PC-9 (cell line): ENCODE measurements around the gene TRAPPC11. TPM values are rescaled to one million over a fixed set of nuclear protein-coding genes. Genes with fewer than 3 reads are reported as not detected.
A peak's percentile ranks its signal among the peaks of the same experiment; 100 is the strongest.

Experiments
- BruUV-seq: library from RNA; stranded (reverse); fragments of 400-500 nt; replicated peaks from 2 replicates; lab custom pipeline; 2021; lab: Mats Ljungman, UMichigan
- CTCF ChIA-PET: fragments of 300-600 bp; sonication (Branson Sonifier 250); formaldehyde crosslinking; loops from one replicate; lab custom pipeline; 2022; ENCODE audit warnings: antibody characterized with exemption; lab: Charles Lee
- POLR2A ChIA-PET: fragments of 300-600 bp; sonication (Branson Sonifier 250); formaldehyde crosslinking; loops from one replicate; lab custom pipeline; 2022; ENCODE audit warnings: antibody characterized with exemption; ENCODE audit not compliant: unreplicated experiment; lab: Charles Lee
- DNase-seq, 2 experiments: peaks; one replicate each; pipeline versions ENCODE4 v3.0.0 to v3.0.0-alpha.2; 2015 to 2022; ENCODE audit warnings: mixed read lengths in 1 of 2
- H2AFZ ChIP-seq: fragments of 200-600 bp; sonication (generic); 2 replicates; pipeline ENCODE4 v1.8.1; 2017; ENCODE audit warnings: antibody characterized with exemption
- H3F3A ChIP-seq: fragments of 200-600 bp; sonication (generic); 2 replicates; pipeline ENCODE4 v1.8.1; 2017; ENCODE audit warnings: antibody characterized with exemption, mild to moderate bottlenecking, low read depth; ENCODE audit not compliant: insufficient read depth
- H3K27ac ChIP-seq: fragments of 200-600 bp; sonication (generic); 2 replicates; pipeline ENCODE4 v1.6.1; 2016; ENCODE audit warnings: mixed run types
- H3K27me3 ChIP-seq: fragments of 200-600 bp; sonication (generic); 2 replicates; pipeline ENCODE4 v1.6.1; 2016; ENCODE audit warnings: low read depth, mixed run types; ENCODE audit not compliant: insufficient read depth
- H3K36me3 ChIP-seq: fragments of 200-600 bp; sonication (generic); 2 replicates; pipeline ENCODE4 v1.6.1; 2016; ENCODE audit warnings: low read depth, mixed run types
- H3K4me1 ChIP-seq: fragments of 200-600 bp; sonication (generic); replicated peaks from 2 replicates; pipeline ENCODE4 v1.6.1; 2016; ENCODE audit warnings: mixed run types; ENCODE audit not compliant: insufficient read depth
- H3K4me2 ChIP-seq: fragments of 200-600 bp; sonication (generic); 2 replicates; pipeline ENCODE4 v1.6.1; 2017; ENCODE audit warnings: mixed run types
- H3K4me3 ChIP-seq: fragments of 200-600 bp; sonication (generic); 2 replicates; pipeline ENCODE4 v1.6.1; 2016; ENCODE audit warnings: mixed run types
- H3K79me2 ChIP-seq: fragments of 200-600 bp; sonication (generic); 2 replicates; pipeline ENCODE4 v1.6.1; 2017; ENCODE audit warnings: low read depth, mixed run types
- H3K9me2 ChIP-seq: fragments of 200-600 bp; sonication (generic); 2 replicates; pipeline ENCODE4 v1.8.1; 2017; ENCODE audit warnings: mild to moderate bottlenecking; ENCODE audit not compliant: insufficient read depth
- H3K9me3 ChIP-seq: fragments of 200-600 bp; sonication (generic); 2 replicates; pipeline ENCODE4 v1.8.1; 2016; ENCODE audit warnings: low read depth; ENCODE audit not compliant: insufficient read depth
- H4K20me1 ChIP-seq: fragments of 200-600 bp; sonication (generic); 2 replicates; pipeline ENCODE4 v1.8.1; 2017; ENCODE audit not compliant: insufficient read depth
- EZH2 ChIP-seq: fragments of 200-600 bp; sonication (generic); IDR thresholded peaks from 2 replicates; pipeline ENCODE4 v1.8.0; 2017; ENCODE audit warnings: antibody characterized with exemption, low read depth
- intact Hi-C: fragments of 100-400 bp; cut with micrococcal nuclease; formaldehyde crosslinking; loops from one replicate; pipeline ENCODE4 v1.10.0; 2022; ENCODE audit not compliant: unreplicated experiment
- total RNA-seq: library from RNA; stranded (reverse); gene quantifications from 2 replicates; pipeline ENCODE4 v1.2.3, GENCODE V29; 2021
- TF ChIP-seq, protein P1 (sequence below): fragments of 200-600 bp; sonication (generic); conservative IDR thresholded peaks from 2 replicates; pipeline ENCODE4 v1.6.1; 2017; ENCODE audit warnings: mixed run types, antibody characterized with exemption, mild to moderate bottlenecking, moderate library complexity

The TRAPPC11 gene
- total RNA-seq, 1 experiment from 2014 or later: 29.0 TPM

- peaks cover 5% of the 10 kb centered on the region; the same call in 1 of the 2 replicates for H3F3A ChIP-seq
- intact Hi-C loops: loop anchor here (5.0 kb wide), 1 partner anchor 98 kb away; no protein-coding TSS in a partner anchor
- peak overlapping the region; percentile 54; the same call in 1 of the 2 replicates for H3K4me2 ChIP-seq
- CTCF ChIA-PET: no interaction called here
- no peaks in the 10 kb centered on the region for H3K36me3 ChIP-seq
- TF ChIP-seq, protein P1, sequence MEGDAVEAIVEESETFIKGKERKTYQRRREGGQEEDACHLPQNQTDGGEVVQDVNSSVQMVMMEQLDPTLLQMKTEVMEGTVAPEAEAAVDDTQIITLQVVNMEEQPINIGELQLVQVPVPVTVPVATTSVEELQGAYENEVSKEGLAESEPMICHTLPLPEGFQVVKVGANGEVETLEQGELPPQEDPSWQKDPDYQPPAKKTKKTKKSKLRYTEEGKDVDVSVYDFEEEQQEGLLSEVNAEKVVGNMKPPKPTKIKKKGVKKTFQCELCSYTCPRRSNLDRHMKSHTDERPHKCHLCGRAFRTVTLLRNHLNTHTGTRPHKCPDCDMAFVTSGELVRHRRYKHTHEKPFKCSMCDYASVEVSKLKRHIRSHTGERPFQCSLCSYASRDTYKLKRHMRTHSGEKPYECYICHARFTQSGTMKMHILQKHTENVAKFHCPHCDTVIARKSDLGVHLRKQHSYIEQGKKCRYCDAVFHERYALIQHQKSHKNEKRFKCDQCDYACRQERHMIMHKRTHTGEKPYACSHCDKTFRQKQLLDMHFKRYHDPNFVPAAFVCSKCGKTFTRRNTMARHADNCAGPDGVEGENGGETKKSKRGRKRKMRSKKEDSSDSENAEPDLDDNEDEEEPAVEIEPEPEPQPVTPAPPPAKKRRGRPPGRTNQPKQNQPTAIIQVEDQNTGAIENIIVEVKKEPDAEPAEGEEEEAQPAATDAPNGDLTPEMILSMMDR: no peak
- TF ChIP-seq EZH2: no peak
- H4K20me1 ChIP-seq: no peaks in the 10 kb centered on the region
- no peaks in the 10 kb centered on the region for H3K9me3 ChIP-seq
- H3K27ac ChIP-seq: no peak overlapping the region
- no TSS peak for BruUV-seq
- no peaks in the 10 kb centered on the region for H3K79me2 ChIP-seq
- DNase-seq: no peak
- no peaks in the 10 kb centered on the region for H3K27me3 ChIP-seq
- no peak overlapping the region for H3K4me3 ChIP-seq
- POLR2A ChIA-PET: no interaction called here
- H3K9me2 ChIP-seq: no peaks in the 10 kb centered on the region
- H2AFZ ChIP-seq: no peak overlapping the region
- H3K4me1 ChIP-seq: peaks cover 12% of the 10 kb centered on the region
These were observed 79.9 kb downstream of the TRAPPC11 start for GRCh38 chr4:183738961-183739360.

DNA sequence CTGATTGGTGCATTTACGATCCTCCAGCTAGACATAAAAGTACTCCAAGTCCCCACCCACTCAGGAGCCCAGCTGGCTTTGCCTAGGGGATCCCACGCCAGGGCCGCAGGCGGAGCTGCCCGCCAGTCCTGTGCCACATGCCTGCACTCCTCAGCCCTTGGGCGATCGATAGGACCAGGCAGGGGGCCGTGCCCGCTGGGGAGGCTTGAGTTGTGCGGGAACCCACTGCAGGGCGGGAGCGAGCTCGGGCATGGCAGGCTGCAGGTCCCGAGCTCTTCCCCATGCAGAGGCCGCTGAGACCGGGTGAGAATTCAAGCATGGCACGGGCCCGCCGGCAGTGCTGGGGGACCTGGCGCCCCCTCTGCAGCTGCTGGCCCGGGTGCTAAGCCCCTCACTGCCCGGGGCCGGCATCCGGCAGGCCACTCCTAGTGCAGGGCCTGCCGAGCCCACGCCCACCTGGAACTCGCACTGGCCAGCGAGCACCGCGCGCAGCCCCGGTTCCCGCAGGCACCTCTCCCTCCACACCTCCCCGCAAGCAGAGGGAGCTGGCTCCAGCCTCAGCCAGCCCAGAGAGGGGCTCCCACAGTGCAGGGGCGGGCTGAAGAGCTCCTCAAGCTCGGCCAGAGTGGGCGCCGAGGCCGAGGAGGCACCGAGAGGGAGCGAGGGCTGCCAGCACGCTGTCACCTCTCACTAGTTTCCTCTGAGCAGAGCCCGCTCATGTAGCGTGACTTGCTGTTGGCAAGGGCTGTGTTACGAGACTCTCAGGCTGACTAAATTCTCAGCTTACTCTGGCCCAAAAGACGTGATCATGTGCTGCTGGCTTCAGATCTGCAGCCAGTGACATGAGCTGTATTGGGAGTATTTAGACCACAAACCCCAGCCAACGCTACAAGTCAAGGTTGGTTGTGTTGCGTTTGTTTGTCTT is 87.5 kb downstream of the TRAPPC11 start:
- Histone ChIP-seq H3K9me3 (no peaks in the 10 kb centered on the region; the same call in 1 of the 2 replicates), H3K27ac (no peak overlapping the region), H3K9me2 (no peaks in the 10 kb centered on the region), H3K36me3 (no peaks in the 10 kb centered on the region), H3F3A (peaks cover 14% of the 10 kb centered on the region; the same call in 1 of the 2 replicates), H2AFZ (no peak overlapping the region), H3K4me3 (no peak overlapping the region), H4K20me1 (no peaks in the 10 kb centered on the region), H3K27me3 (no peaks in the 10 kb centered on the region), H3K4me1 (peaks cover 5% of the 10 kb centered on the region; the same call in 1 of the 2 replicates), H3K79me2 (no peaks in the 10 kb centered on the region), H3K4me2 (no peak overlapping the region)
- CTCF ChIA-PET: no interaction called here
- POLR2A ChIA-PET: no interaction called here
- intact Hi-C loops: no loop called here
- TF ChIP-seq, protein P1: no peak
- no peak for TF ChIP-seq EZH2
- BruUV-seq: no TSS peak
- DNase-seq: no peak

- no peaks in the 10 kb centered on the region for H3K27me3 ChIP-seq
- no TSS peak for BruUV-seq
- no peak overlapping the region for H3K27ac ChIP-seq
- no peaks in the 10 kb centered on the region; the same call in 1 of the 2 replicates for H3K9me3 ChIP-seq
- ChIA-PET POLR2A (no interaction called here), CTCF (no interaction called here)
- H3K9me2 ChIP-seq: no peaks in the 10 kb centered on the region
- peaks cover 5% of the 10 kb centered on the region; the same call in 1 of the 2 replicates for H3K4me1 ChIP-seq
- H3K4me3 ChIP-seq: no peak overlapping the region
- H2AFZ ChIP-seq: no peak overlapping the region
- H3F3A ChIP-seq: peaks cover 15% of the 10 kb centered on the region; the same call in 1 of the 2 replicates
- no peak overlapping the region for H3K4me2 ChIP-seq
- intact Hi-C loops: no loop called here
- DNase-seq: no peak
- no peaks in the 10 kb centered on the region for H4K20me1 ChIP-seq
- no peaks in the 10 kb centered on the region for H3K36me3 ChIP-seq
- H3K79me2 ChIP-seq: no peaks in the 10 kb centered on the region
- TF ChIP-seq, protein P1: no peak
- no peak for TF ChIP-seq EZH2
These were observed 88.3 kb downstream of the TRAPPC11 start for GRCh38 chr4:183747380-183747779.
